ENCODE results near the gene SLC37A1. TPM values are rescaled to one million over a fixed set of nuclear protein-coding genes. Genes with fewer than 3 reads are reported as not detected.

Gene SLC37A1
- total and polyA plus RNA-seq, 9 of the 15 experiments (the other 6 are each of a cell fraction or from before 2014, with no cell fraction given): 0.06 to 3.4 (median 0.40) TPM

DNA sequence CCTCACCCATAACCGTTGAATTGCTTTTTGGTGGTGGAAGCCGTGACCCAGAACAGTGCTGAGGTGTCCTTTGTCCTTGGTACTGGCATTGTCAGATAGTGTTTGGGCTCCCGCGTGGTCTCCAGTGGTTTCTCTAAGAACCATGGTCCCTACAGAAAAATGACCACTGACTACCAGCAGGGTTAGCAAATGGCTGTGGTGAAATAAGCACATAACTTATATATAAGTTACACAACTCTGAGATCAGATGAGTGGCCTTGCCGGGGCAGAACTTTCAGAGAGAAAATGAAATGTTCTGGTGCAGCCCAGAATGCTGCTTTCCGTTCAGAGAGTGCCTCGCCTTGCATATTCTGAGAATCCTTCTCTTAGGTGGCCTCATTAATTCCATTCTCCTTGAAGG lies 5.0 kb downstream of the SLC37A1 start:
- 7% methylated on average over 7 of the region's 7 CpGs for WGBS (ENCODE audit: insufficient coverage, low coverage, missing lambda C conversion rate)
- peaks cover 72 to 82% of the 10 kb centered on the region in 2 experiments for H3K27me3 ChIP-seq (ENCODE audit: control insufficient read depth in 2 of 2, insufficient read depth in 2 of 2, low read length in 2 of 2)
- peaks cover 0 to 10% of the 10 kb centered on the region in 2 experiments; a peak in 2 of 5 replicates for H3K4me1 ChIP-seq (replicated peaks in 1 of 2; ENCODE audit: control insufficient read depth in 2 of 2, insufficient read depth in 2 of 2, low read length in 2 of 2)
- ATAC-seq (no peak), DNase-seq (ENCODE audit: extremely low read depth in 1 of 4, low spot score in 3 of 4) (no peak), FAIRE-seq (no peak)
- ChIA-PET POLR2A (no interaction called here), CTCF (ENCODE audit: low intra/inter-chr PET ratio) (no interaction called here)
- H3K79me2 ChIP-seq (ENCODE audit: control insufficient read depth, insufficient read depth, low read length): no peaks in the 10 kb centered on the region
- H3K9me3 ChIP-seq (replicated peaks; ENCODE audit: control insufficient read depth, insufficient read depth, low read depth, low read length): no peaks in the 10 kb centered on the region
- no peak overlapping the region for H3K9ac ChIP-seq (ENCODE audit: insufficient read depth in 1 of 2, low read depth in 2 of 2, low read length in 2 of 2)
- in situ Hi-C loops (cut with MboI) (no loop called here), intact Hi-C loops (cut with micrococcal nuclease) (no loop called here)
- no peak overlapping the region for H3K27ac ChIP-seq (ENCODE audit: extremely low read depth, low read depth, low read length)
- H3K36me3 ChIP-seq (ENCODE audit: control insufficient read depth, insufficient read depth, low read length): no peaks in the 10 kb centered on the region
- no peak overlapping the region for H2AFZ ChIP-seq (ENCODE audit: low read depth, low read length)
- no TSS peak for BruUV-seq (replicated peaks)
- no peak overlapping the region for H3K4me3 ChIP-seq
- H4K20me1 ChIP-seq (replicated peaks; ENCODE audit: control insufficient read depth, insufficient read depth, low read length): peaks cover 6% of the 10 kb centered on the region; the same call in 1 of the 2 replicates
- H3K9me1 ChIP-seq (ENCODE audit: control insufficient read depth, insufficient read depth, low read length): no peaks in the 10 kb centered on the region
- H3K4me2 ChIP-seq (ENCODE audit: insufficient read depth, low read length): no peak overlapping the region
- TF ChIP-seq POLR2H (tag; IDR thresholded peaks at IDR 0.05; ENCODE audit: low read depth) (no peak), KAT2B (IDR thresholded peaks at IDR 0.05; ENCODE audit: low read depth, low read length) (no peak), FUS (optimal IDR thresholded peaks at IDR 0.05; ENCODE audit: low read depth, low read length) (no peak), DPF2 (IDR thresholded peaks at IDR 0.05) (no peak), ZNF133 (CRISPR knock-in tag; IDR thresholded peaks at IDR 0.05) (no peak), GTF2F1 (IDR thresholded peaks at IDR 0.05; ENCODE audit: low read depth, low read length) (no peak), SREBF2 (CRISPR knock-in tag; IDR thresholded peaks at IDR 0.05) (no peak), ZBED1 (IDR thresholded peaks at IDR 0.05) (no peak), ZNF696 (CRISPR knock-in tag; conservative IDR thresholded peaks at IDR 0.05) (no peak), LCOR (CRISPR knock-in tag; IDR thresholded peaks at IDR 0.05) (no peak), ZNF766 (CRISPR knock-in tag; conservative IDR thresholded peaks at IDR 0.05) (no peak), ZNF263 (CRISPR knock-in tag; IDR thresholded peaks at IDR 0.05; ENCODE audit: borderline replicate concordance) (no peak), ZNF134 (CRISPR knock-in tag; conservative IDR thresholded peaks at IDR 0.05) (no peak), RBM15 (IDR thresholded peaks at IDR 0.05; ENCODE audit: insufficient read depth, low read length) (no peak), ESRRB (CRISPR knock-in tag; IDR thresholded peaks at IDR 0.05; ENCODE audit: borderline replicate concordance) (no peak), ZNF217 (CRISPR knock-in tag; IDR thresholded peaks at IDR 0.05) (no peak), SETDB1 (IDR thresholded peaks at IDR 0.05; ENCODE audit: low read length) (no peak)
- TF ChIP-seq, protein P1, sequence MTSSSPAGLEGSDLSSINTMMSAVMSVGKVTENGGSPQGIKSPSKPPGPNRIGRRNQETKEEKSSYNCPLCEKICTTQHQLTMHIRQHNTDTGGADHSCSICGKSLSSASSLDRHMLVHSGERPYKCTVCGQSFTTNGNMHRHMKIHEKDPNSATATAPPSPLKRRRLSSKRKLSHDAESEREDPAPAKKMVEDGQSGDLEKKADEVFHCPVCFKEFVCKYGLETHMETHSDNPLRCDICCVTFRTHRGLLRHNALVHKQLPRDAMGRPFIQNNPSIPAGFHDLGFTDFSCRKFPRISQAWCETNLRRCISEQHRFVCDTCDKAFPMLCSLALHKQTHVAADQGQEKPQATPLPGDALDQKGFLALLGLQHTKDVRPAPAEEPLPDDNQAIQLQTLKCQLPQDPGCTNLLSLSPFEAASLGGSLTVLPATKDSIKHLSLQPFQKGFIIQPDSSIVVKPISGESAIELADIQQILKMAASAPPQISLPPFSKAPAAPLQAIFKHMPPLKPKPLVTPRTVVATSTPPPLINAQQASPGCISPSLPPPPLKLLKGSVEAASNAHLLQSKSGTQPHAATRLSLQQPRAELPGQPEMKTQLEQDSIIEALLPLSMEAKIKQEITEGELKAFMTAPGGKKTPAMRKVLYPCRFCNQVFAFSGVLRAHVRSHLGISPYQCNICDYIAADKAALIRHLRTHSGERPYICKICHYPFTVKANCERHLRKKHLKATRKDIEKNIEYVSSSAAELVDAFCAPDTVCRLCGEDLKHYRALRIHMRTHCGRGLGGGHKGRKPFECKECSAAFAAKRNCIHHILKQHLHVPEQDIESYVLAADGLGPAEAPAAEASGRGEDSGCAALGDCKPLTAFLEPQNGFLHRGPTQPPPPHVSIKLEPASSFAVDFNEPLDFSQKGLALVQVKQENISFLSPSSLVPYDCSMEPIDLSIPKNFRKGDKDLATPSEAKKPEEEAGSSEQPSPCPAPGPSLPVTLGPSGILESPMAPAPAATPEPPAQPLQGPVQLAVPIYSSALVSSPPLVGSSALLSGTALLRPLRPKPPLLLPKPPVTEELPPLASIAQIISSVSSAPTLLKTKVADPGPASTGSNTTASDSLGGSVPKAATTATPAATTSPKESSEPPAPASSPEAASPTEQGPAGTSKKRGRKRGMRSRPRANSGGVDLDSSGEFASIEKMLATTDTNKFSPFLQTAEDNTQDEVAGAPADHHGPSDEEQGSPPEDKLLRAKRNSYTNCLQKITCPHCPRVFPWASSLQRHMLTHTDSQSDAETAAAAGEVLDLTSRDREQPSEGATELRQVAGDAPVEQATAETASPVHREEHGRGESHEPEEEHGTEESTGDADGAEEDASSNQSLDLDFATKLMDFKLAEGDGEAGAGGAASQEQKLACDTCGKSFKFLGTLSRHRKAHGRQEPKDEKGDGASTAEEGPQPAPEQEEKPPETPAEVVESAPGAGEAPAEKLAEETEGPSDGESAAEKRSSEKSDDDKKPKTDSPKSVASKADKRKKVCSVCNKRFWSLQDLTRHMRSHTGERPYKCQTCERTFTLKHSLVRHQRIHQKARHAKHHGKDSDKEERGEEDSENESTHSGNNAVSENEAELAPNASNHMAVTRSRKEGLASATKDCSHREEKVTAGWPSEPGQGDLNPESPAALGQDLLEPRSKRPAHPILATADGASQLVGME (CRISPR knock-in tag; IDR thresholded peaks at IDR 0.05): no peak
- TF ChIP-seq, protein P2, sequence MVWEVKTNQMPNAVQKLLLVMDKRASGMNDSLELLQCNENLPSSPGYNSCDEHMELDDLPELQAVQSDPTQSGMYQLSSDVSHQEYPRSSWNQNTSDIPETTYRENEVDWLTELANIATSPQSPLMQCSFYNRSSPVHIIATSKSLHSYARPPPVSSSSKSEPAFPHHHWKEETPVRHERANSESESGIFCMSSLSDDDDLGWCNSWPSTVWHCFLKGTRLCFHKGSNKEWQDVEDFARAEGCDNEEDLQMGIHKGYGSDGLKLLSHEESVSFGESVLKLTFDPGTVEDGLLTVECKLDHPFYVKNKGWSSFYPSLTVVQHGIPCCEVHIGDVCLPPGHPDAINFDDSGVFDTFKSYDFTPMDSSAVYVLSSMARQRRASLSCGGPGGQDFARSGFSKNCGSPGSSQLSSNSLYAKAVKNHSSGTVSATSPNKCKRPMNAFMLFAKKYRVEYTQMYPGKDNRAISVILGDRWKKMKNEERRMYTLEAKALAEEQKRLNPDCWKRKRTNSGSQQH (CRISPR knock-in tag; IDR thresholded peaks at IDR 0.05): no peak

Data from K562 (cell line).